ENCODE data around the gene LAMA3. TPM values are rescaled to one million over a fixed set of nuclear protein-coding genes. Genes with fewer than 3 reads are reported as not detected.

The LAMA3 gene
- total and polyA plus RNA-seq, 10 of the 15 experiments (the other 5 are each of a cell fraction or from before 2014, with no cell fraction given) = 0.37 to 6.5 (median 5.4) TPM

DNA sequence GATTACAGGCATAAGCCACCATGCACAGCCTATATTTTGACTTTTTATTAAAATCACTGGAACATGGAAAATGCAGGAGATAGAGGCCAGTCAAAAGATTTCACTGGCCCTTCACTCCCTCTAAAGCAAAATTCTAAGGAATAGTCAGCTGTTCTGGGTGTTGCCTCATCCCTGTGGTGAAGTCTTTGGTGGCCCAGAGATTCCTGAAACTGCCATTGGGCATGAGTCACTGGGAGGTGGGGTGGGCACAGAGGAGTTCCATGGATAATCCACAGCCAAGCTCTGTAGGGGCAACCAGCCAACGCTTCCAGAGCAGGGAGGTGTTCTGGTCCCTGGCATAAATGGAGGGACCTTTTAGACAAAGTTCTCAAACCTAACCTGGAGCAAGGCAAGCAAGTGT is 235.6 kb downstream of the LAMA3 start (continued):
- TF ChIP-seq, protein P1, sequence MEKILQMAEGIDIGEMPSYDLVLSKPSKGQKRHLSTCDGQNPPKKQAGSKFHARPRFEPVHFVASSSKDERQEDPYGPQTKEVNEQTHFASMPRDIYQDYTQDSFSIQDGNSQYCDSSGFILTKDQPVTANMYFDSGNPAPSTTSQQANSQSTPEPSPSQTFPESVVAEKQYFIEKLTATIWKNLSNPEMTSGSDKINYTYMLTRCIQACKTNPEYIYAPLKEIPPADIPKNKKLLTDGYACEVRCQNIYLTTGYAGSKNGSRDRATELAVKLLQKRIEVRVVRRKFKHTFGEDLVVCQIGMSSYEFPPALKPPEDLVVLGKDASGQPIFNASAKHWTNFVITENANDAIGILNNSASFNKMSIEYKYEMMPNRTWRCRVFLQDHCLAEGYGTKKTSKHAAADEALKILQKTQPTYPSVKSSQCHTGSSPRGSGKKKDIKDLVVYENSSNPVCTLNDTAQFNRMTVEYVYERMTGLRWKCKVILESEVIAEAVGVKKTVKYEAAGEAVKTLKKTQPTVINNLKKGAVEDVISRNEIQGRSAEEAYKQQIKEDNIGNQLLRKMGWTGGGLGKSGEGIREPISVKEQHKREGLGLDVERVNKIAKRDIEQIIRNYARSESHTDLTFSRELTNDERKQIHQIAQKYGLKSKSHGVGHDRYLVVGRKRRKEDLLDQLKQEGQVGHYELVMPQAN (conservative IDR thresholded peaks at IDR 0.05) = no peak
- no peak for TF ChIP-seq ZNF622 (IDR thresholded peaks at IDR 0.05)
- TF ChIP-seq GABPA (IDR thresholded peaks at IDR 0.05; ENCODE audit: low read depth) = no peak
- no peak for TF ChIP-seq E2F8 (IDR thresholded peaks at IDR 0.05; ENCODE audit: low read depth, partially characterized antibody)
- TF ChIP-seq ZBED1 (IDR thresholded peaks at IDR 0.05; ENCODE audit: borderline replicate concordance) = no peak

DNA sequence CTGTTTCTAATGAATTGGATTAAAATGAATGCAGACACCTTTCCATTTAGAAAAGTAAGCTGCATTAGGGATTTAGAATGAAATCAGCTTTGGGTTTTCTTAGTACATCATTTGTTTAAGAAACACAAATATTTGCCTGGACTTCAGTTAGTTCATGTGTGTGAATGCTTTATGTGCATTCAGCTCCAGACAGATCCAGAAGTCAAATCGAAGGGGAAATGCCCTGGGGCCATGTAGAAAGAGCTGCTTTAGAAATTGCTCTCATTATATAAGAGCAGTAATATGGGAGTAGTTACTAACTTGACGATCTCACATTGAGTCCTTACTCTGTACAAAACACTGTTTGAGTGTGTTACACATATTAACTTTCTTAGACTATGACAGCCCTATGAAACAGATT is 237.3 kb downstream of the LAMA3 start:
- Histone ChIP-seq H3K4me3 (no peak overlapping the region), H2AFZ (ENCODE audit: control insufficient read depth, low read depth, low read length) (no peak overlapping the region; the same call in 1 of the 2 replicates), H3K4me1 (ENCODE audit: control insufficient read depth, insufficient read depth, low read length) (no peaks in the 10 kb centered on the region), H4K20me1 (ENCODE audit: control insufficient read depth, insufficient read depth) (no peaks in the 10 kb centered on the region), H3K79me2 (ENCODE audit: control insufficient read depth, insufficient read depth, low read length) (no peaks in the 10 kb centered on the region), H3K27me3 (replicated peaks in 1 of 2; ENCODE audit: control insufficient read depth in 2 of 2, insufficient read depth in 2 of 2, low read length in 1 of 2) (no peaks in the 10 kb centered on the region; a peak in 1 of 4 replicates), H3K9ac (ENCODE audit: control insufficient read depth, insufficient read depth, low read length) (no peak overlapping the region), H3K9me3 (replicated peaks; ENCODE audit: control insufficient read depth, insufficient read depth, low read length) (no peaks in the 10 kb centered on the region), H3K4me2 (ENCODE audit: control insufficient read depth, insufficient read depth) (no peak overlapping the region), H3K36me3 (ENCODE audit: control insufficient read depth in 2 of 2, insufficient read depth in 2 of 2, low read length in 1 of 2) (no peaks in the 10 kb centered on the region), H3K27ac (ENCODE audit: control insufficient read depth, insufficient read depth) (no peak overlapping the region)
- in situ Hi-C loops (cut with MboI) = no loop called here
- no peak for FAIRE-seq
- ATAC-seq = no peak
- ChIA-PET RAD21 (ENCODE audit: unreplicated experiment) (interaction anchor here (0.9 to 1.1 kb wide), 2 partner anchors 20 to 89 kb away, joined by 3 read pairs; no protein-coding TSS in a partner anchor), POLR2A (interaction anchor here (1.4 kb wide), 1 partner anchor 8 kb away, joined by 4 read pairs; no protein-coding TSS in a partner anchor), SMC1A (ENCODE audit: uncharacterized antibody, unreplicated experiment) (interaction anchor here (0.9 to 5.7 kb wide), 8 partner anchors 13 to 208 kb away, joined by 3 to 22 read pairs (median 4); no protein-coding TSS in a partner anchor), CTCF (interaction anchor here (0.7 to 3.3 kb wide), 7 partner anchors 8 to 32 kb away, joined by 3 to 18 read pairs (median 4); no protein-coding TSS in a partner anchor)
- BruUV-seq (replicated peaks) = no TSS peak
- DNase-seq (ENCODE audit: low read depth, low spot score) = no peak
- WGBS (ENCODE audit: insufficient coverage, insufficient replicate concordance, low lambda C conversion rate, missing lambda C conversion rate) = 76% methylated on average over 2 of the region's 2 CpGs
- intact Hi-C loops (cut with micrococcal nuclease; ENCODE audit: unreplicated experiment) = no loop called here
- TF ChIP-seq IRF3 (IDR thresholded peaks at IDR 0.05) = no peak
- TF ChIP-seq SRF (IDR thresholded peaks at IDR 0.05; ENCODE audit: low read depth in 2 of 2, low read length in 2 of 2) = no peak
- TF ChIP-seq SP1 (IDR thresholded peaks at IDR 0.05; ENCODE audit: low read depth, low read length) = no peak
- TF ChIP-seq POLR2AphosphoS5 (IDR thresholded peaks at IDR 0.05; ENCODE audit: low read length) = no peak
- no peak for TF ChIP-seq STAT3 (IDR thresholded peaks at IDR 0.05; ENCODE audit: low read depth, low read length)
- TF ChIP-seq, protein P2, sequence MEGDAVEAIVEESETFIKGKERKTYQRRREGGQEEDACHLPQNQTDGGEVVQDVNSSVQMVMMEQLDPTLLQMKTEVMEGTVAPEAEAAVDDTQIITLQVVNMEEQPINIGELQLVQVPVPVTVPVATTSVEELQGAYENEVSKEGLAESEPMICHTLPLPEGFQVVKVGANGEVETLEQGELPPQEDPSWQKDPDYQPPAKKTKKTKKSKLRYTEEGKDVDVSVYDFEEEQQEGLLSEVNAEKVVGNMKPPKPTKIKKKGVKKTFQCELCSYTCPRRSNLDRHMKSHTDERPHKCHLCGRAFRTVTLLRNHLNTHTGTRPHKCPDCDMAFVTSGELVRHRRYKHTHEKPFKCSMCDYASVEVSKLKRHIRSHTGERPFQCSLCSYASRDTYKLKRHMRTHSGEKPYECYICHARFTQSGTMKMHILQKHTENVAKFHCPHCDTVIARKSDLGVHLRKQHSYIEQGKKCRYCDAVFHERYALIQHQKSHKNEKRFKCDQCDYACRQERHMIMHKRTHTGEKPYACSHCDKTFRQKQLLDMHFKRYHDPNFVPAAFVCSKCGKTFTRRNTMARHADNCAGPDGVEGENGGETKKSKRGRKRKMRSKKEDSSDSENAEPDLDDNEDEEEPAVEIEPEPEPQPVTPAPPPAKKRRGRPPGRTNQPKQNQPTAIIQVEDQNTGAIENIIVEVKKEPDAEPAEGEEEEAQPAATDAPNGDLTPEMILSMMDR (IDR thresholded peaks at IDR 0.05 in 2 of 3, conservative IDR thresholded peaks at IDR 0.05 in 1 of 3; ENCODE audit: control insufficient read depth in 2 of 3, extremely low read depth in 1 of 3, insufficient read depth in 1 of 3, low read depth in 3 of 3, low read length in 3 of 3) = no peak
- no peak for TF ChIP-seq RB1 (IDR thresholded peaks at IDR 0.05; ENCODE audit: borderline replicate concordance)
- TF ChIP-seq NFIC (IDR thresholded peaks at IDR 0.05; ENCODE audit: low read depth, low read length) = no peak
- no peak for TF ChIP-seq EP300 (IDR thresholded peaks at IDR 0.05; ENCODE audit: borderline replicate concordance in 1 of 2, control insufficient read depth in 1 of 2, low read depth in 2 of 2, low read length in 2 of 2)
- TF ChIP-seq CBFB (IDR thresholded peaks at IDR 0.05; ENCODE audit: low read depth) = no peak
- no peak for TF ChIP-seq CREM (IDR thresholded peaks at IDR 0.05; ENCODE audit: low read depth)

Measured in GM12878 (cell line).